SU-DHL-6 (cell line): ENCODE measurements around the gene SRSF11.

Experiments used
- H2AFZ ChIP-seq: fragments of 200-600 bp; sonication (generic); 2 replicates; pipeline ENCODE4 v1.6.1; 2014; ENCODE audit warnings: low read depth, mild to moderate bottlenecking, moderate library complexity, mixed read lengths, antibody characterized with exemption, low read length; ENCODE audit not compliant: severe bottlenecking
- H3F3A ChIP-seq: fragments of 200-600 bp; shearing (Covaris generic); 2 replicates; pipeline ENCODE4 v1.6.0; 2016; ENCODE audit warnings: antibody characterized with exemption, mild to moderate bottlenecking; ENCODE audit not compliant: insufficient read depth
- H3K27ac ChIP-seq: fragments of 200-600 bp; sonication (generic); 2 replicates; pipeline ENCODE4 v1.5.1; 2016; ENCODE audit warnings: low read depth, mild to moderate bottlenecking, low read length, moderate library complexity, mixed read lengths
- H3K27me3 ChIP-seq: fragments of 200-600 bp; sonication (generic), shearing (Covaris generic); 2 replicates; pipeline ENCODE4 v1.6.0; 2014; ENCODE audit warnings: mild to moderate bottlenecking, low read length
- H3K36me3 ChIP-seq: fragments of 200-600 bp; sonication (generic); 2 replicates; pipeline ENCODE4 v1.6.1; 2014; ENCODE audit warnings: mild to moderate bottlenecking, low read length, mixed read lengths
- H3K4me2 ChIP-seq: fragments of 300-600, 200-600 bp; shearing (Covaris generic), sonication (generic); 2 replicates; pipeline ENCODE4 v1.6.0; 2014; ENCODE audit warnings: low read length, low read depth, mild to moderate bottlenecking; ENCODE audit not compliant: poor library complexity, severe bottlenecking
- H3K4me3 ChIP-seq: fragments of 200-600 bp; sonication (generic); 2 replicates; pipeline ENCODE4 v1.5.1; 2014; ENCODE audit warnings: antibody characterized with exemption, low read length, mild to moderate bottlenecking, mixed read lengths; ENCODE audit not compliant: insufficient read depth, poor library complexity, severe bottlenecking
- H3K79me2 ChIP-seq: fragments of 200-600 bp; sonication (generic); 2 replicates; pipeline ENCODE4 v1.6.1; 2014; ENCODE audit warnings: mild to moderate bottlenecking, low read length, moderate library complexity; ENCODE audit not compliant: insufficient read depth
- H3K9ac ChIP-seq: fragments of 200-600 bp; sonication (generic); 2 replicates; pipeline ENCODE4 v1.7.0; 2014; ENCODE audit warnings: mild to moderate bottlenecking, low read length
- H3K9me2 ChIP-seq: fragments of 200-600 bp; sonication (generic); replicated peaks from 2 replicates; pipeline ENCODE4 v1.6.1; 2014; ENCODE audit warnings: low read length; ENCODE audit not compliant: insufficient read depth
- H3K9me3 ChIP-seq: fragments of 200-600 bp; sonication (generic); 2 replicates; pipeline ENCODE4 v1.6.1; 2014; ENCODE audit warnings: low read length, mixed read lengths; ENCODE audit not compliant: insufficient read depth
- H4K20me1 ChIP-seq: fragments of 200-600 bp; sonication (generic); 2 replicates; pipeline ENCODE4 v1.6.1; 2014; ENCODE audit warnings: low read depth, mild to moderate bottlenecking, antibody characterized with exemption, low read length, moderate library complexity, mixed read lengths
- CTCF ChIP-seq: fragments of 200-600 bp; sonication (generic); IDR thresholded peaks from one replicate; pipeline ENCODE4 v1.5.1; 2017; ENCODE audit warnings: antibody characterized with exemption, mild to moderate bottlenecking, low read length, moderate library complexity; ENCODE audit not compliant: insufficient read depth, poor library complexity, severe bottlenecking
- EZH2phosphoT487 ChIP-seq: fragments of 200-600 bp; sonication (generic), shearing (Covaris generic); conservative IDR thresholded peaks from 2 replicates; pipeline ENCODE4 v1.6.1; 2018; ENCODE audit warnings: mild to moderate bottlenecking, antibody characterized with exemption, low read length, moderate library complexity, mixed read lengths

The SRSF11 gene

GRCh38 chr1:70196333-70196732, 24.8 kb upstream of the SRSF11 start:
- no peak for TF ChIP-seq EZH2phosphoT487
- H3K4me3 ChIP-seq: no peak overlapping the region

DNA sequence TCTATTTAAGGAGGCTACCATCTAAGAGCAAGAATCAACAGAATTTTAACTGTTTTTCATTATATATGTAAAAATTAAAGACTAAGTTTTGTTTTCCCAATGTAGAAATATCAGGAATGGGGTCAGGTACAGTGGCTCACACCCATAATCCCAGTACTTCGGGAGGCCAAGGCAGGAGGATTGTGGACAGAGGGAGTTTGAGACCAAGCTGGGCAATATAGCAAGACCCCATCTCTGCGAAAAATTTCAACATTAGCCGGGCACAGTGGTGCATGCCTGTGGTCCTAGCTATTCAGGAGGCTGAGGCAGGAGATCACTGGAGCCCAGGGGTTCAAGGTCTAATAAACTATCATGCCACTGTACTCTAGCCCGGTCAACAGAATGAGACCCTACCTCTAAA, 21.1 kb upstream of the SRSF11 start:
- Histone ChIP-seq H3K9me3 (no peaks in the 10 kb centered on the region), H3K4me3 (no peak overlapping the region), H4K20me1 (peaks cover 7% of the 10 kb centered on the region; the same call in 1 of the 2 replicates), H2AFZ (no peak overlapping the region), H3K36me3 (no peaks in the 10 kb centered on the region), H3F3A (0 out of 2 replicates have a peak, but pooled peaks cover 1% of the 10 kb centered on the region), H3K9ac (no peak overlapping the region), H3K4me2 (no peak overlapping the region), H3K27me3 (no peaks in the 10 kb centered on the region), H3K79me2 (peaks cover 99% of the 10 kb centered on the region), H3K9me2 (no peaks in the 10 kb centered on the region), H3K27ac (no peak overlapping the region)
- TF ChIP-seq EZH2phosphoT487 (no peak), CTCF (no peak)

More at GRCh38 chr1:70196333-70196732, 24.8 kb upstream of the SRSF11 start:
- H3K9me2 ChIP-seq: no peaks in the 10 kb centered on the region
- H3K36me3 ChIP-seq: peaks cover 3% of the 10 kb centered on the region; the same call in 1 of the 2 replicates
- no peak overlapping the region for H3K4me2 ChIP-seq
- no peaks in the 10 kb centered on the region for H3K9me3 ChIP-seq
- H3K9ac ChIP-seq: no peak overlapping the region
- H3F3A ChIP-seq: peaks cover 8% of the 10 kb centered on the region; the same call in 1 of the 2 replicates
- H3K79me2 ChIP-seq: peaks cover 99% of the 10 kb centered on the region
- no peak overlapping the region for H2AFZ ChIP-seq
- H3K27ac ChIP-seq: no peak overlapping the region
- H4K20me1 ChIP-seq: peaks cover 16% of the 10 kb centered on the region; the same call in 1 of the 2 replicates
- H3K27me3 ChIP-seq: no peaks in the 10 kb centered on the region

- Histone ChIP-seq H2AFZ (no peak overlapping the region), H4K20me1 (0 out of 2 replicates have a peak, but pooled peaks cover 7% of the 10 kb centered on the region), H3K36me3 (no peaks in the 10 kb centered on the region), H3F3A (peaks cover 6% of the 10 kb centered on the region), H3K27me3 (no peaks in the 10 kb centered on the region), H3K9ac (no peak overlapping the region), H3K4me3 (no peak overlapping the region), H3K79me2 (peaks cover 99% of the 10 kb centered on the region), H3K9me2 (no peaks in the 10 kb centered on the region), H3K27ac (no peak overlapping the region), H3K9me3 (no peaks in the 10 kb centered on the region), H3K4me2 (peak overlapping the region; percentile 96)
- TF ChIP-seq EZH2phosphoT487 (no peak), CTCF (no peak)
Measured at GRCh38 chr1:70202173-70202758, 18.9 kb upstream of the SRSF11 start.

GRCh38 chr1:70204139-70204538, 17.0 kb upstream of the SRSF11 start:
- peak overlapping the region; percentile 99 for H3K4me3 ChIP-seq
- TF ChIP-seq EZH2phosphoT487 (no peak), CTCF (no peak)
- peaks cover 99% of the 10 kb centered on the region for H3K79me2 ChIP-seq
- 0 out of 2 replicates have a peak, but pooled peaks cover 3% of the 10 kb centered on the region for H4K20me1 ChIP-seq
- peaks cover 7% of the 10 kb centered on the region for H3K36me3 ChIP-seq
- no peaks in the 10 kb centered on the region for H3K9me3 ChIP-seq
- H3F3A ChIP-seq: peaks cover 12% of the 10 kb centered on the region
- no peak overlapping the region for H3K27ac ChIP-seq
- H3K27me3 ChIP-seq: no peaks in the 10 kb centered on the region
- peak overlapping the region; percentile 96 for H3K4me2 ChIP-seq
- H3K9ac ChIP-seq: peak overlapping the region; percentile 83
- no peaks in the 10 kb centered on the region for H3K9me2 ChIP-seq
- H2AFZ ChIP-seq: no peak overlapping the region
